Neural progenitor cell (in vitro differentiated cells): ENCODE measurements around the gene KIFC3.

ENCODE experiments used
- CTCF ChIP-seq: fragments of 200-600 bp; sonication (generic); IDR thresholded peaks from 2 replicates; pipeline ENCODE4 v1.5.1; 2017; ENCODE audit warnings: antibody characterized with exemption, mild to moderate bottlenecking
- EZH2 ChIP-seq: fragments of 200-600 bp; sonication (generic); IDR thresholded peaks from 2 replicates; pipeline ENCODE4 v1.6.1; 2017; ENCODE audit warnings: antibody characterized with exemption, mild to moderate bottlenecking, moderate library complexity

- TF ChIP-seq CTCF (no peak), EZH2 (no peak)
These were observed 45.6 kb downstream of the KIFC3 start for GRCh38 chr16:57756424-57757325.
